NB4 (cell line): ENCODE results near the gene OPRM1.

ENCODE experiments used
- CTCF ChIP-seq: IDR thresholded peaks from one replicate; pipeline ENCODE4 v1.5.1; 2012; ENCODE audit warnings: low read depth, low read length
- POLR2A ChIP-seq: IDR thresholded peaks from 2 replicates; pipeline ENCODE4 v1.6.1; 2011; ENCODE audit warnings: mild to moderate bottlenecking; ENCODE audit not compliant: insufficient read length; ENCODE audit errors: extremely low read depth

GRCh38 chr6:154222716-154223115 lies 183.7 kb downstream of the OPRM1 start:
- TF ChIP-seq CTCF = no peak
- no peak for TF ChIP-seq POLR2A
